Prostate gland (tissue), 2 donors: Measurements from ENCODE around the gene TOGARAM2. TPM values are rescaled to one million over a fixed set of nuclear protein-coding genes. Genes with fewer than 3 reads are reported as not detected.

Source experiments
- DNase-seq: peaks from one replicate; pipeline ENCODE4 v3.0.0-alpha.2; 2019; ENCODE audit warnings: low spot score
- H3K27ac ChIP-seq, 2 donors: fragments of 200-600 bp; sonication (generic); 2 replicates each; pipeline ENCODE4 v1.5.1; 2017 to 2019
- H3K27me3 ChIP-seq: fragments of 200-600 bp; sonication (generic); replicated peaks from 2 replicates; pipeline ENCODE4 v1.5.1; 2019; ENCODE audit not compliant: insufficient read depth
- H3K36me3 ChIP-seq, 2 donors: fragments of 200-600 bp; sonication (generic); 1 replicate in 1 of 2; 2 replicates in 1 of 2; pipeline versions ENCODE4 v1.5.1 to v1.8.1; 2017 to 2019
- H3K4me1 ChIP-seq: fragments of 200-600 bp; sonication (generic); replicated peaks from 2 replicates; pipeline ENCODE4 v1.5.1; 2019
- H3K4me3 ChIP-seq, 2 donors: fragments of 200-600 bp; sonication (generic); 2 replicates each; pipeline ENCODE4 v1.5.1; 2017 to 2019
- H3K9me3 ChIP-seq: fragments of 200-600 bp; sonication (generic); 2 replicates; pipeline ENCODE4 v1.5.1; 2017
- POLR2A ChIP-seq: fragments of 450-650 bp; IDR thresholded peaks from one replicate; pipeline ENCODE4 v1.6.1; 2016; ENCODE audit warnings: antibody characterized with exemption, mild to moderate bottlenecking
- POLR2AphosphoS5 ChIP-seq: sonication (generic); formaldehyde crosslinking; IDR thresholded peaks from one replicate; pipeline ENCODE4 v1.6.1; 2017; ENCODE audit warnings: antibody characterized with exemption
- WGBS: methylation state at CpG from one replicate; pipeline ENCODE4 v1.1.5; 2018; 5-methylcytosine and 5-hydroxymethylcytosine counted together
- intact Hi-C: fragments of 100-400 bp; cut with DNase I; formaldehyde crosslinking; loops from one replicate; pipeline ENCODE4 v1.14.2; 2022
- total RNA-seq, 2 donors: library from RNA; depleted of rRNA; stranded (reverse); fragments of >200 nt; gene quantifications; one replicate each; pipeline ENCODE4 v1.1.0, GENCODE V29; 2016
- TF ChIP-seq, protein P1 (sequence below), 4 experiments: fragments of 200-600 bp in 2 of 4; fragments of 450-650 bp in 2 of 4; sonication (generic) in 2 of 4; IDR thresholded peaks; 1 replicate in 3 of 4; 2 replicates in 1 of 4; pipeline ENCODE4 v1.5.1; 2016 to 2019; ENCODE audit warnings: antibody characterized with exemption in 4 of 4, mild to moderate bottlenecking in 2 of 4, moderate library complexity in 2 of 4

TOGARAM2 gene
- total RNA-seq, 2 donors from 2014 or later: 0.36 to 0.62 TPM

DNA sequence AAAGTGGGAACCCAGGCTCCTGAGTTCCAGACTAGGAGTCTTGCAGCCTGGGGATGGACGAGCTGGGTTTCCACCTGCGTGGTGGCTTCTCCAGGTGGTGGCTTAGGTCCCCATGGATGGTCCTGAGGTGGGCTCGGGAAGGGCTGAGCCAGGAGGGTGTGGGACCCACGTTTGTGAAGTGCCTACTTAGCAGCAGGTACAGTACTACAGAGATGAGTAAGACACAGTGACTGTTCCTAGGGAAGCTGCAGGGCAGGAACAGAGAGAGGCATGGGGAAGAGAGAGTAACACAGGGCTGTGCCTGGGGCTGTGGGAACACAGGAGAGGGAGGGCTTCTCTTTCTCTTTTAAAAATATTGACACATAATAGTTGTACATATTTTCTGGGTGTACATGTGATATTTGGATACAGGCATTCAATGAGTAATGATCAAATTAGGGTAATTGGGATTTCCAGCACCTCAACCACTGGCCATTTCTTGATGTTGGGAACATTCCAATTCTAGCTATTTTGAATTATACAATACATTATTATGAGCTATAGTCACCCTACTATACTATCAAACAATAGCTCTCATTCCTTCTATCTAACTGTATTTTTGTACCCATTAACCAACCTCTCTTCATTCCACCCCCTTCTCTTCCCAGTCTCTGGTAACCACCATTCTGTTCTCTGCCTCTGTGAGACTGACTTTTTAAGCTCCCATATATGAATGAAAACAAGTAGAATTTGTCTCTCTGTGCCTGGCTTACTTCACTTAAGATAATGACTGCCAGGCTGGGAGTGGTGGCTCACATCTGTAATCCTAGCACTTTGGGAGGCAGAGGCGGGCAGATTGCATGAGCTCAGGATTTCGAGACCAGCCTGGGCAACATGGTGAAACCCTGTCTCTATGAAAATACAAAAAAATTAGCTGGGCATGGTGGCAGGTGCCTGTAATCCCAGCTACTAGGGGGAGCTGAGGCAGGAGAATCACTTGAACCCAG lies 15.0 kb downstream of the TOGARAM2 start:
- 84% methylated on average over 6 of the region's 6 CpGs for WGBS
- DNase-seq: no peak
- intact Hi-C loops: no loop called here
- H3K9me3 ChIP-seq: no peaks in the 10 kb centered on the region
- no peak overlapping the region for H3K4me3 ChIP-seq
- no peaks in the 10 kb centered on the region for H3K36me3 ChIP-seq
- no peaks in the 10 kb centered on the region for H3K4me1 ChIP-seq
- H3K27ac ChIP-seq: no peak overlapping the region
- TF ChIP-seq, protein P1, sequence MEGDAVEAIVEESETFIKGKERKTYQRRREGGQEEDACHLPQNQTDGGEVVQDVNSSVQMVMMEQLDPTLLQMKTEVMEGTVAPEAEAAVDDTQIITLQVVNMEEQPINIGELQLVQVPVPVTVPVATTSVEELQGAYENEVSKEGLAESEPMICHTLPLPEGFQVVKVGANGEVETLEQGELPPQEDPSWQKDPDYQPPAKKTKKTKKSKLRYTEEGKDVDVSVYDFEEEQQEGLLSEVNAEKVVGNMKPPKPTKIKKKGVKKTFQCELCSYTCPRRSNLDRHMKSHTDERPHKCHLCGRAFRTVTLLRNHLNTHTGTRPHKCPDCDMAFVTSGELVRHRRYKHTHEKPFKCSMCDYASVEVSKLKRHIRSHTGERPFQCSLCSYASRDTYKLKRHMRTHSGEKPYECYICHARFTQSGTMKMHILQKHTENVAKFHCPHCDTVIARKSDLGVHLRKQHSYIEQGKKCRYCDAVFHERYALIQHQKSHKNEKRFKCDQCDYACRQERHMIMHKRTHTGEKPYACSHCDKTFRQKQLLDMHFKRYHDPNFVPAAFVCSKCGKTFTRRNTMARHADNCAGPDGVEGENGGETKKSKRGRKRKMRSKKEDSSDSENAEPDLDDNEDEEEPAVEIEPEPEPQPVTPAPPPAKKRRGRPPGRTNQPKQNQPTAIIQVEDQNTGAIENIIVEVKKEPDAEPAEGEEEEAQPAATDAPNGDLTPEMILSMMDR (IDR thresholded peaks at IDR 0.05): no peak
- TF ChIP-seq POLR2AphosphoS5: no peak
- no peak for TF ChIP-seq POLR2A
- no peaks in the 10 kb centered on the region for H3K27me3 ChIP-seq

DNA sequence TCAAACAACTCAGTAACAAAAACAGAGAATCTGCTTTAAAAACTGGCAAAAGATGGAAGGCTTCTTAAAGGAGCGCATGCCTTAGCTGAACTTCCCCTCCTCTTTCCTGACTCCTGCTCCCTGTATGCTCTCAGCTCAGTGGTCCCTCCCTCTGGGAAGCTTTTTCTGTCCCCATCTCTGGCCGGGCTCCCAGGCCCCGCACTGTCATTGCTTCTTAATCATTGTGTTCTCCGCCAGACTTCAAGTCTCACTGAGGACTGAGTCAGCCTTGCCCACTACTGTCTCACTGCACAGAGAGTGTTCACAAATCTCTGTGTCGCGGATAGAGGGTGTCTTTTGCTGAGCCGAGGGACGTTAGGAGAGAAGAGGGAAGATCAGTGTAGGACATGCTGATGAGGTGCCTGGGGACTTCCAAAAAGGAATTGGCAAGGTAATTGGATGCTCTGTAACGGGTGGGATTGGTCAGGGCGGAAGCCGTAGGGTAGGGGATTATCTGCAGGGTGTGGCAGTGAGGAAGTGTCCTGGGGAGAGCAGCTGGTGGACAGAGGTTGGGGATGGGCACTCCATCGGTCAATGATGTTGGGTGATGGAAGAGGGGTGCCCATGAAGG lies 16.2 kb downstream of the TOGARAM2 start:
- Histone ChIP-seq H3K9me3 (no peaks in the 10 kb centered on the region), H3K36me3 (no peaks in the 10 kb centered on the region), H3K4me1 (no peaks in the 10 kb centered on the region), H3K27me3 (no peaks in the 10 kb centered on the region), H3K27ac (no peak overlapping the region), H3K4me3 (no peak overlapping the region)
- no peak for TF ChIP-seq POLR2A
- no peak for TF ChIP-seq POLR2AphosphoS5
- TF ChIP-seq, protein P1 (IDR thresholded peaks at IDR 0.05): no peak
- no peak for DNase-seq
- intact Hi-C loops: no loop called here
- 57% methylated on average over 12 of the region's 12 CpGs for WGBS

DNA sequence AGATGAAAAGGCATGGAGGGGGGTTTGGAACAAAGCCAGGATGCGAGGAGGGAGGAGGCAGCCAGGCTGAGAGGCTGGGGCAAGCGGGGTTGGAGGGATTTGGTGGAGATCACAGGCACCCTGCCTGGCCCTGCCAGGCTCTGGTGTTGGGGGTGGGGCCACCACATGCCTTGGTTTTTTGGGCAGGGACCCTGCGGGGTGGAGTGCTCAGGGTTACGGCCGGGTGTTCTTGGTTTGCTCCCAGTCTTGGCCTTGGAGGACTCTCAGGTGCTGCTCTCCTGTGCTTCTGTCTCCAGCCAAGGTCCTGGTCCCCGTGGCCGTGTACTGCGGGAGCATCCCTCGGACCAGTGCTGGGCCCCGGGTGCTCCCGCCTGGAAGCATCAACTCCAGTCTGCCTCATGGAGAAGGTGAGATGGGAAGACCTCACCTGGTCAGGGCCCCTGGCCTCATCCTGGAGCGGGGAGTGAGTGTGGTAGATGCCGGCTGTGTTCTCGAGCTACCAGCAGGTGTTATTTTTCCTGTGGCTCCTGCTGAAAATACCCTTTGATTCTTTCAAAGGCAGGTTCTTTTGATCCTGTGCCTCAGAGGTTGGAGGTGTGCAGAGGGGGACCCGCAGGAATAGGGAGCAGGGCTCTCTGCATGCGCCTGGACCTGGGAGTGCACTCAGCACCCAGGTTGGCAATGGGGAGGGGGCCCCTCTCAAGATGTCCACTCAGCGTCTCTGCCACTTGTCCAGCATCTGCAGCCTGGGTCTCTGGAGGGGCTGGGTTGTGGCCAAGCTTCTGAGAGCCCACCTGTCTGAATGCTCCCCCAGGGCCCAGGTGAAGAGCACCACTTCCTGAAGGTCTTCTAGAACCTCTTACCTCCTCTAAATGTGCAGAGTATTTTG lies 17.0 kb downstream of the TOGARAM2 start:
- H3K27me3 ChIP-seq: no peaks in the 10 kb centered on the region
- H3K9me3 ChIP-seq: no peaks in the 10 kb centered on the region
- 91% methylated on average over 17 of the region's 17 CpGs for WGBS
- no peak overlapping the region for H3K27ac ChIP-seq
- intact Hi-C loops: no loop called here
- H3K4me1 ChIP-seq: no peaks in the 10 kb centered on the region
- TF ChIP-seq, protein P1 (IDR thresholded peaks at IDR 0.05): no peak
- TF ChIP-seq POLR2A: no peak
- TF ChIP-seq POLR2AphosphoS5: no peak
- no peaks in the 10 kb centered on the region for H3K36me3 ChIP-seq
- no peak overlapping the region for H3K4me3 ChIP-seq
- DNase-seq: no peak

DNA sequence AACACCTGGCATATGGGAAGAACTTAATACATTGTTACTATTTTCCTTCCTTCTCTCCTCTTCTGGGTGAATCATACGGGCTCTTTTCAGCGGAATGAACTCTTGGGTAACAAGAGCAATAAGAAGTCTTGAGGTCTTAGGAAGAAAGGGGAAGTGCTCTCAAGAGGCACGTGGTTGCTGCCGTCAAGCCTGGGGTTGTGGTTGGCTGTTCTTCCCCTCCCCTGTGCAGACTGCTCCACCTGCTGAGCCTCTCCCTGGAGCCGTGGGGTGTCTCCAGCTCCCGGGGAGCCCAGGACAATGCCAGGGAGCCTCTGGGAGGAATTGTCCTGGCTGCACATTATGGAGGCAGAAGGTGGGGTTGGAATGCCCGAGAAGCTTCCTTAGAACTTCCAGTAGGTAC lies 19.4 kb downstream of the TOGARAM2 start:
- H3K9me3 ChIP-seq: no peaks in the 10 kb centered on the region
- no peaks in the 10 kb centered on the region for H3K27me3 ChIP-seq
- TF ChIP-seq, protein P1 (IDR thresholded peaks at IDR 0.05): no peak
- TF ChIP-seq POLR2AphosphoS5: no peak
- no peak for TF ChIP-seq POLR2A
- H3K36me3 ChIP-seq: no peaks in the 10 kb centered on the region
- no peaks in the 10 kb centered on the region for H3K4me1 ChIP-seq
- intact Hi-C loops: no loop called here
- no peak overlapping the region for H3K27ac ChIP-seq
- 55% methylated on average over 7 of the region's 7 CpGs for WGBS
- no peak overlapping the region for H3K4me3 ChIP-seq
- no peak for DNase-seq
